CMK (cell line): ENCODE data around the gene MXI1.
"Not testable (repeated sequence)": the region's sequence is repeated elsewhere in the genome, so short reads cannot be mapped to it uniquely, and the experiment has no call there.

Source experiments
- DNase-seq: peaks from one replicate; pipeline ENCODE4 v3.0.0-alpha.2; 2010; ENCODE audit warnings: low read depth

MXI1 gene

GRCh38 chr10:110241841-110242240 is 34.4 kb downstream of the MXI1 start:
- no peak for DNase-seq

- DNase-seq = no peak
These were observed 35.1 kb downstream of the MXI1 start for GRCh38 chr10:110242511-110242910.

GRCh38 chr10:110244550-110244949 is 37.1 kb downstream of the MXI1 start:
- DNase-seq = no peak

GRCh38 chr10:110247833-110248232 is 40.4 kb downstream of the MXI1 start:
- DNase-seq = not testable (repeated sequence)

- not testable (repeated sequence) for DNase-seq
These were observed 42.1 kb downstream of the MXI1 start for GRCh38 chr10:110249489-110249888.

- DNase-seq = not testable (repeated sequence)
These were observed 44.0 kb downstream of the MXI1 start for GRCh38 chr10:110251392-110251791.

GRCh38 chr10:110252151-110252550 is 44.7 kb downstream of the MXI1 start:
- DNase-seq = no peak

- DNase-seq = no peak
These were observed 47.1 kb downstream of the MXI1 start for GRCh38 chr10:110254467-110254866.

- no peak for DNase-seq
These were observed 51.1 kb downstream of the MXI1 start for GRCh38 chr10:110258542-110258941.

- no peak for DNase-seq
These were observed 51.9 kb downstream of the MXI1 start for GRCh38 chr10:110259317-110259716.

- DNase-seq = no peak
These were observed 53.5 kb downstream of the MXI1 start for GRCh38 chr10:110260746-110261477.

GRCh38 chr10:110263164-110263563 is 55.8 kb downstream of the MXI1 start:
- DNase-seq = no peak

GRCh38 chr10:110265573-110266193 is 58.3 kb downstream of the MXI1 start:
- DNase-seq = no peak

- no peak for DNase-seq
These were observed 59.9 kb downstream of the MXI1 start for GRCh38 chr10:110267276-110267675.

- no peak for DNase-seq
These were observed 61.0 kb downstream of the MXI1 start for GRCh38 chr10:110268442-110268841.

GRCh38 chr10:110268971-110269370 is 61.6 kb downstream of the MXI1 start:
- DNase-seq = no peak

GRCh38 chr10:110269374-110270318 is 62.2 kb downstream of the MXI1 start:
- DNase-seq = no peak

- DNase-seq = not testable (repeated sequence)
These were observed 65.6 kb downstream of the MXI1 start for GRCh38 chr10:110272995-110273394.

GRCh38 chr10:110273474-110273873 is 66.1 kb downstream of the MXI1 start:
- no peak for DNase-seq

GRCh38 chr10:110274072-110274627 is 66.7 kb downstream of the MXI1 start:
- no peak for DNase-seq

GRCh38 chr10:110274647-110275046 is 67.2 kb downstream of the MXI1 start:
- DNase-seq = no peak

- DNase-seq = no peak
These were observed 67.8 kb downstream of the MXI1 start for GRCh38 chr10:110275128-110275729.
